ENCODE measurements around the gene SHISAL1.

The SHISAL1 gene

GRCh38 chr22:44338177-44338810 is 25.5 kb upstream of the SHISAL1 start:
- ATAC-seq = no peak
- no peak for TF ChIP-seq PATZ1 (CRISPR knock-in tag; IDR thresholded peaks at IDR 0.05; ENCODE audit: borderline replicate concordance)
- TF ChIP-seq RARB (CRISPR knock-in tag; IDR thresholded peaks at IDR 0.05) = no peak
- TF ChIP-seq ZC3H10 (CRISPR knock-in tag; IDR thresholded peaks at IDR 0.05) = no peak
- TF ChIP-seq ZNF8 (CRISPR knock-in tag; IDR thresholded peaks at IDR 0.05) = no peak
- no peak for TF ChIP-seq ESRRG (CRISPR knock-in tag; IDR thresholded peaks at IDR 0.05)
- no peak for TF ChIP-seq ISL1 (CRISPR knock-in tag; IDR thresholded peaks at IDR 0.05)
- no peak for TF ChIP-seq GLIS3 (CRISPR knock-in tag; IDR thresholded peaks at IDR 0.05)
- TF ChIP-seq ARNTL (CRISPR knock-in tag; IDR thresholded peaks at IDR 0.05; ENCODE audit: borderline replicate concordance, low read depth) = no peak
- no peak for TF ChIP-seq ZNF70 (CRISPR knock-in tag; IDR thresholded peaks at IDR 0.05)
- no peak for TF ChIP-seq TOX (CRISPR knock-in tag; IDR thresholded peaks at IDR 0.05; ENCODE audit: borderline replicate concordance)
- TF ChIP-seq CREB5 (CRISPR knock-in tag; IDR thresholded peaks at IDR 0.05; ENCODE audit: low read depth) = no peak
- TF ChIP-seq ZFP3 (CRISPR knock-in tag; IDR thresholded peaks at IDR 0.05) = no peak
- TF ChIP-seq ZNF565 (CRISPR knock-in tag; conservative IDR thresholded peaks at IDR 0.05; ENCODE audit: low read depth) = no peak
- no peak for TF ChIP-seq OSR1 (CRISPR knock-in tag; IDR thresholded peaks at IDR 0.05)
- TF ChIP-seq CSRNP3 (CRISPR knock-in tag; IDR thresholded peaks at IDR 0.05) = no peak
- no peak for TF ChIP-seq SNAI2 (CRISPR knock-in tag; IDR thresholded peaks at IDR 0.05)
- no peak for TF ChIP-seq TSHZ2 (CRISPR knock-in tag; IDR thresholded peaks at IDR 0.05)
- TF ChIP-seq CSDC2 (CRISPR knock-in tag; IDR thresholded peaks at IDR 0.05) = no peak
- TF ChIP-seq TCF4 (CRISPR knock-in tag; IDR thresholded peaks at IDR 0.05; ENCODE audit: borderline replicate concordance) = no peak

- TF ChIP-seq RARB (CRISPR knock-in tag; IDR thresholded peaks at IDR 0.05) = no peak
- TF ChIP-seq PPARA (CRISPR knock-in tag; IDR thresholded peaks at IDR 0.05; ENCODE audit: borderline replicate concordance) = no peak
- no peak for TF ChIP-seq ZNF565 (CRISPR knock-in tag; conservative IDR thresholded peaks at IDR 0.05; ENCODE audit: low read depth)
- no peak for TF ChIP-seq SNAI2 (CRISPR knock-in tag; IDR thresholded peaks at IDR 0.05)
- TF ChIP-seq TSHZ2 (CRISPR knock-in tag; IDR thresholded peaks at IDR 0.05) = no peak
- TF ChIP-seq ESRRG (CRISPR knock-in tag; IDR thresholded peaks at IDR 0.05) = no peak
- no peak for TF ChIP-seq POU6F1 (CRISPR knock-in tag; IDR thresholded peaks at IDR 0.05; ENCODE audit: borderline replicate concordance, low read depth)
- no peak for TF ChIP-seq ZC3H10 (CRISPR knock-in tag; IDR thresholded peaks at IDR 0.05)
- TF ChIP-seq ZNF8 (CRISPR knock-in tag; IDR thresholded peaks at IDR 0.05) = no peak
- TF ChIP-seq OSR1 (CRISPR knock-in tag; IDR thresholded peaks at IDR 0.05) = no peak
- TF ChIP-seq PATZ1 (CRISPR knock-in tag; IDR thresholded peaks at IDR 0.05; ENCODE audit: borderline replicate concordance) = no peak
- no peak for TF ChIP-seq ARNTL (CRISPR knock-in tag; IDR thresholded peaks at IDR 0.05; ENCODE audit: borderline replicate concordance, low read depth)
- no peak for TF ChIP-seq GLIS3 (CRISPR knock-in tag; IDR thresholded peaks at IDR 0.05)
- ATAC-seq = peak; percentile 77
These were observed 24.9 kb upstream of the SHISAL1 start for GRCh38 chr22:44337678-44338004.
